T-helper 1 cell (primary cell): ENCODE measurements around the gene NUP188.
"Not testable (repeated sequence)": the region's sequence is repeated elsewhere in the genome, so short reads cannot be mapped to it uniquely, and the experiment has no call there.

ENCODE experiments used
- DNase-seq, 5 donors: peaks; one replicate each; pipeline ENCODE4 v3.0.0-alpha.2; 2012 to 2020

The NUP188 gene

DNA sequence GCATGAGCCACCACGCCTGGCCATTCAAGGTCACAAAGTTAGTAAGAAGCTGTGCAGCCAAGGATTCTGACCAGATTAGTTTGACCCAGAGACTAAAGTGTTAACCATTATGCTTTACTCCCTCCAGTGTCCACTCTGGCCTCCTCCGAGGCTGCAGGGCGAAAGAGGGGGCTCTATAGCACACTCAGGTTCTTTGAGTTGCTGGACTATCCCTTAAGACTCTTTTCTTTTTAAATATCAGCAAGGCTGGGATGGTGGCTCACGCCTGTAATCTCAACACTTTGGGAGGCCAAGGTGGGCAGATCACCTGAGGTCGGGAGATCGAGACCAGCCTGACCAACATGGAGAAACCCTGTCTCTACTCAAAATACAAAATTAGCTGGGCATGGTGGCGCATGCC is 2.5 kb upstream of the NUP188 start:
- DNase-seq: not testable (repeated sequence)

DNA sequence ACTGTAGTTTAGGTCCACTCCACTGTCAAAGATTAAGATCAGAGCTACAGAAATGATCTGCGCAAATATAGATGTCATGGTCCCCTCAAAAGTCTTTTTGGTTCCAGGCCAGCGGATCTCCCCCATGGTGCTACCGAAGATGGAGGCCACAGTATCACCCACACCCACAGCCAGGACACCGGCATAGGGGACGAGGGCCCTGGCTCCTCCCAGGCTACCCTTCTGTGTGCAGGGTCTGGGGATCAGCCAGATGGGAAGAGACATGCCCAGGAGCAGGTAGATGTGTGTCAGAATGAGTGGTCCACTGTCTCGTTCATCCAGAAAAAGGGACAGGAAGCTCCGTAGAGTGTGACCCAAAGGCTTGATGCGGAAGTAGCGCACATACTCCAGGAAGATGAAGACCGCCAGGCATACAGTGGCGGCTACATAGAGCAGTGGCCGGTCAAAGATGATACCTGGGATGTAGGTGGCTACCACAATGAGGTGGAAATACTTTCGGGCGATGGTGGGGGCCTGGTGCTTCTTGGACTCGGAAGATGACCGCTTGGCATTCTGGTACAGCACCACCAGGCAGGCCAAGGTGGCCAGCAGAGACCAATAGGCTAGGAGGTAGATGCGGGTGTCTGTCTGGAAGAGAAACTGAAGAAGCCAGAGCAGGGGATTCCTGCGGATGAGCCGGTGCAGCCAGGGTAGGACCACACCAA is 1.5 kb upstream of the NUP188 start:
- DNase-seq: no peak

DNA sequence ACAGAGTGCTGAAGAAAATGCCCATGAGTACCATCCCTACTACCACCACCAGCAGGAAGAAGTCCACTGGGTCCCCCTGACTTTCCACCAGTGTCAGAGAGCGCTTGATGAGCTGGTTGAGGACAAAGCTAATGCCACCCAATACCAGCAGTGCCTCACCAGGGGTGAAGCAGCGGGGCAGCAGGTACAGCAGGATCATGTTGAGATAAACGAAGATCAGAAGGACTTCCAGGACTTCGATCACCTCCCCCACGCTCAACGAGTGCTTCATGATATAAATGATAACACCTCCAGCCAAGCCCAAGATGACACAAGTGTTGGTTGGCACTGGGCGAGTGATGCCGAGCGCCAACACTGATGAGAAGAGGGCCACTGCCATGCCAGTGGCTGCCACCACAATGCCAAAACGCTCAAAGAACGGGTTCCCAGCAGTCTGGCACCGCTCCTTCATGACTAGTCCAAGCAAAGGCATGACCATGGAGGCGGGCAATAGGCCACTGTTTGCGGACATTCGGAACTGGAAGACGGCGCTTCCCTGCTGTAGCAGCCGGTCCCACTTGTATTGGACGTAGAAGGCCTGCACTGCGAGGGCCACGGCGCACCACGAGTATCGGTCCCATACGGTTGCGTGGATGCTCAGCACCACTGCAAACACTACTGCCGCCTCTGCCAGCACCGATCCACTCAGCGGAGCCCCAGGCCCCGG is 775 bp upstream of the NUP188 start:
- no peak for DNase-seq

DNA sequence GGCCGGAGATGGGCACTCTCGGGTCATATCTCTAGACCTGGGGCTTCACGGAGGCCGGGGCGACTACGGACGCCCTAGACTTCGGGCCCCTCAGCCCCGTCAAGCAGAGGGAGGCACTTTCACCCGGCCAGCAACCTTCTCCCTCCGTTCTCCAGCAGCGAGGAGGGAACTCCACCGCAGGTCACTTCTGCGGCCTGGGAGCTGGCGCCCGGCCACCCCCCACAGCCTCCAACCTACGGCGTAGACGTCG is 297 bp upstream of the NUP188 start:
- DNase-seq: no peak

DNA sequence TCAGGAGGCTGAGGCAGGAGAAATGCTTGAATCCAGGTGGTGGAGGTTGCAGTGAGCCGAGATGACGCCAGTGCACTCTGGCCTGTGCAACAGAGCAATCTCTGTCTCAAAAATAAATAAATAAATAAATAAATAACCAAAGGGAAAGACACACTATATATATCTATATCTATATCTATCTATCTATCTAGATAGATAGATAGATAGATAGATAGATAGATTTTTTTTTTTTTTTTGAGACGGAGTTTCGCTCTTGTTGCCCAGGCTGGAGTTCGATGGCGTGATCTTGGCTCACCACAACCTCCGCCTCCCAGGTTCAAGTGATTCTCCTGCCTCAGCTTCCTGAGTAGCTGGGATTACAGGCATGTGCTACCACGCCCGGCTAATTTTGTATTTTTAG is 13.9 kb downstream of the NUP188 start:
- DNase-seq: not testable (repeated sequence)

DNA sequence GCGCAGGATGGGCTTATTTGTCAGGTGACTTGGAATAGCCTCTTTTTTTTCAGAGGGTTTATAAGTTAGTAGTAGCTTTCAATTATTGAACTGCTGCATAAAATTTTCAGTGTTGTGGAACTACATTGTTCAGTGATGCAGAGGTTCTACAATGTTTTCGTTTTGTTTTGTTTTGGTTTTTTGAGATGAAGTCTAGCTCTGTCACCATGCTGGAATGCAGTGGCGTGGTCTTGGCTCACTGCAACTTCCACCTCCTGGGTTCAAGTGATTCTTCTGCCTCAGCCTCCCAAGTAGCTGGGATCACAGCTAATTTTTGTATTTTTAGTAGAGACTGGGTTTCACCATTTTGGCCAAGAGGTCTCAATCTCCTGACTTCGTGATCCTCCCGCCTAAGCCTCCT is 22.0 kb downstream of the NUP188 start:
- no peak for DNase-seq

DNA sequence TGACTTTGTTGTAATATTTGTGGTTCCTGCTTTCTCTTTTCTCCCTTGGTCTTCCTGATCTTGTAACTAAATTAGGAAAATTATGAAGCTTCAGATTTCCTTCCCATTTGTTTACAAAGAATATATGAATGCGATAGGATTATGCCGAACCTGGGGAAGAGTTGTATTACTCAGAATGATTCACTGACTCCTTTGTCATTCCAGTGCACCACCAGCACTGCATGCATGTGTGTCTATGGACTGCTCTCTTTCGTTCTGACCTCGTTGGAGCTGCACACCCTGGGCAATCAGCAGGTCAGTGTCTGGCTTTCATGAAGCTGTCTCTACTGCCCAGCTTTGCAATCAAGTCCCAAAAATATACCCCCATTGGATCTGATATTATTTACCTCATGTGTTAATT is 25.5 kb downstream of the NUP188 start:
- DNase-seq: no peak

DNA sequence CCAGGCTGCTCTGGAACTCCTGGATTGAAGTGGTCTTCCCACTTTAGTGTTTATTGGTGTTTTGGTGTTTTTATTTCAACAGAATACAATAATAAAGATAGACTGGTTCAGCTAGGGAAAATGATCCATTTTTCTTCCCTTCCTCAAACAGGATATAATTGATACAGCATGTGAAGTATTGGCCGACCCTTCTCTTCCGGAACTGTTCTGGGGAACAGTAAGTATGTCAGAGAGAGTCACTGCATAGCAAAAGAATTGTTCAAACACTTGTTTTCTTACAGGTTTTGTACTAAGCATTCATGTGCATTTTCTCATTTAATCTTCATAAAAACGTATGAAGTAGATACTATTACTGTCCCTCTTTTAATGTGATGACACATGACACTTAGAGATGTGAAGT is 31.6 kb downstream of the NUP188 start:
- DNase-seq: no peak

DNA sequence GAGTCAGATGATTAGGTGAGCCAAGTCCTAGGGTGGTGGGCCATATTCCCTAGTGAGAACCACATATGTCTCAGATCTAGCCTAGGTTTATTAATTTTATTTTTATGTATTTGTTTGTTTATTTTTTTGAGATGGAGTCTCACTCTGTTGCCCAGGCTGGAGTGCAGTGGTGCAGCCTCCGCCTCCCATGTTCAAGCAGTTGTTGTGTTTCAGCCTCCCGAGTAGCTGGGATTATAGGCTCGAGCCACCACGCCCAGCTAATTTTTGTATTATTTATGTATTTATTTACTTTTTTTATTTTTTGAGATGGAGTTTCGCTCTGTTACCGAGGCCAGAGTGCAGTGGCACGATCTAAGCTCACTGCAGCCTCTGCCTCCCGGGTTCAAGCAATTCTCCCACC is 36.0 kb downstream of the NUP188 start:
- DNase-seq: no peak

DNA sequence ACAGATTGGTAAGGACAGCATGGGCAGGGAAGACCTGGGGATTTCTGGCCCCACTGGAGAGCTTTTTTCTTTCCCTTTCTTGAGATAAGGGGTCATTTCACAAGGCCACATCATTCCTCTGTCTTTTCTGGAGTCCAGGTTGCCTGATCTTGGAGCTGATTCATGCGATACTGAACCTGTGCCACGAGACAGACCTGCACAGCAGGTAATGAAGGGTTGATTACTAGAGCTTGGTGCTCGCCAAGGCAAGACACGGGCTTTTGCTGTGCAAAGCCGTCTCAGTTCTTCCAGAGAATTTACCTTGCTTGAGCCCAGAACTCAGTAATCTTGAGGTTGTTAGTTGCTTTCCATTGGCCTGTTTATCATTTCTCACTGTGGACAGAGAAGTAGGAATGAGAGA is 39.2 kb downstream of the NUP188 start:
- no peak for DNase-seq

DNA sequence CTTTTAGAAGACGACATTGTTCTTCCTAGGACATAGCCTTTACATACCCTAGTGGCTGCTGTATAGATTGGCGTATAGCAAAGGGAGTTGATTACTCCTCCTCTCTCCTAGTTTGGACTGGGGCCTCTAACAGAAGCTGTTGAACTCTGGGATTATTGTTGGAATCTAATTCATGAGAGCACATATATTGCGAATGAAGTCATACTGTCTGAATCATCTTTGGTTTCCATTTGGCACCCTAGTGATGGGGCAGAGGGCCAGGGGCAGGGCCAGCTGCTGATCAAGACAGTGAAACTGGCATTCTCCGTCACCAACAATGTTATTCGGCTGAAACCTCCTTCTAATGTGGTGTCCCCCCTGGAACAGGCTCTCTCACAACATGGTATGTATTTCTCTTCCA is 40.3 kb downstream of the NUP188 start:
- no peak for DNase-seq

DNA sequence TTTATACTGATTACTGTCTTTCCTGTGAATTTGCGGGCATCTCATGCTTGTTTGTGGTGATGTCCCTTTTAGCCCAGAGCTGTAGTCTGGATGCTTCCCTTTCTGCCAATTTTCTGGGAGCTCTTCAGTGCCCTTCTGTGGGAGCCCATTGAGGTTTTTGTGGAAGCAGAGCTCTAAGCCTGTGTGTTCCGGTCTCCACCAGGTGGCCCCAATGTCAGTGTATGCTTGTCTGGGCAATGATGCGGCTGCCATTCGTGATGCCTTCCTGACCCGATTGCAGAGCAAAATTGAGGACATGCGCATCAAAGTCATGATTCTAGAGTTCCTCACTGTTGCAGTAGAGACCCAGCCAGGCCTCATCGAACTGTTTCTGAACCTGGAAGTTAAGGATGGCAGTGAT is 45.5 kb downstream of the NUP188 start:
- DNase-seq: no peak

DNA sequence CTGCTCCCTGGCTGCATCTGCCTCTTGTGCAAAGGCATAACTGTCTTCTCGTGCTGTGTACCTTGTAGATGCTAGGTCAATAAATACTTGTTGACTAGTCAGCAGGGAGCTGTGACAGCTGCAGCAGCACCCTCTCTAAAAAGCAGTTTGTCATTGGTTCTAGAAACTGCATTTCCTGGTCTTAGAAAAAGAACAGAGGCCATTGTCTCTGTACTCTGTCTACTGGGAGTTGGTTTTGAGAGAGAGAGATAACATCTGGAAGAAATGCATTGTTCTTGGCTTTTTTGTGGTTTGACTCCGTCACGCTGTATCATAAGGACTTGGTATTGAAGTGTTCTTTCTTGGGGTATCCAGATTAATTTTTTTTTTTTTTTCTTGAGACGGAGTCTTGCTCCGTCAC is 48.3 kb downstream of the NUP188 start:
- DNase-seq: no peak

DNA sequence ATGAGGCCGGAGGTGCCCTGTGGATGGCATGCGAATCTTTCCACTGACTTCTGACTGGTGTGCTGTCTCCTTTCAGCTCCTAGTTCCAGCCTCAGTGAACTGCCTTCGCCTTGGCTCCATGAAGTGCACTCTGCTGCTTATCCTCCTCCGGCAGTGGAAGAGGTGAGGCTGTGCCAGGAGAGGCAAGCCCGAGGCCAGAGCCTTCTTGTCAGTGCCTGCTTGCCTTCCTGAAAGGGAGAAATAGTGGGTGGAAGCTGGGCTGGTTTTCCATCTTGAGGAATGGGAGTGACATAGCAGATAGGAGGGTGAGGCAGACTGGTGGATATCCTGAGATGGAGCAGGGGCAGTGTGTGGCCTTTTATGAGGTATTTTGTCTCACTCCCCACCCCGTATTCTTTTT is 51.0 kb downstream of the NUP188 start:
- no peak for DNase-seq

DNA sequence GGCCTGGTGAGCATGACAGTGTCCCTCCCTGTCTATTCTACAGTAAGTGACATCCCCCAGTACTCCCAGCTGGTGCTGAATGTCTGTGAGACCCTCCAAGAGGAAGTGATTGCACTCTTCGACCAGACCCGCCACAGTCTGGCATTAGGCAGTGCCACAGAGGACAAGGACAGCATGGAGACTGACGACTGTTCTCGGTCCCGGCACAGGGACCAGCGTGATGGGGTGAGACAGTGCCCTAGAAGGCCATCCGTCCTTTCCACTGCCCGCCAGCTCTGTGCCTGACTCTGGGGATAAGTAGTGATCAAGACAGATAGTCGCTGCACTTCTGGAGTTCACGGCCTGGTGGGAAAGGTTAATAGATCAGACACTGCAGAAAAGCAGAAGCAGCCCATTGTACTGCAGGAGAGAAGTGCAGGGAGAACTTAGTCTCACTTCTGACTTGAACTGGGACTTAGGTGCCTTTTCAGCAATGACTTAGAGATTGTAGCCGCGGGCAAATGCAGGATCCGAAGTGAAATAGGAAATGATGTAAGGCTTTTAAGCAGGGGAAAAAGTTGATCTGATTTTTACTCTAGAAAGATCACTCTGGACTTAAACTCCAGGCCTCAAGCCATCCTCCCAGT is 52.2 kb downstream of the NUP188 start:
- no peak for DNase-seq

DNA sequence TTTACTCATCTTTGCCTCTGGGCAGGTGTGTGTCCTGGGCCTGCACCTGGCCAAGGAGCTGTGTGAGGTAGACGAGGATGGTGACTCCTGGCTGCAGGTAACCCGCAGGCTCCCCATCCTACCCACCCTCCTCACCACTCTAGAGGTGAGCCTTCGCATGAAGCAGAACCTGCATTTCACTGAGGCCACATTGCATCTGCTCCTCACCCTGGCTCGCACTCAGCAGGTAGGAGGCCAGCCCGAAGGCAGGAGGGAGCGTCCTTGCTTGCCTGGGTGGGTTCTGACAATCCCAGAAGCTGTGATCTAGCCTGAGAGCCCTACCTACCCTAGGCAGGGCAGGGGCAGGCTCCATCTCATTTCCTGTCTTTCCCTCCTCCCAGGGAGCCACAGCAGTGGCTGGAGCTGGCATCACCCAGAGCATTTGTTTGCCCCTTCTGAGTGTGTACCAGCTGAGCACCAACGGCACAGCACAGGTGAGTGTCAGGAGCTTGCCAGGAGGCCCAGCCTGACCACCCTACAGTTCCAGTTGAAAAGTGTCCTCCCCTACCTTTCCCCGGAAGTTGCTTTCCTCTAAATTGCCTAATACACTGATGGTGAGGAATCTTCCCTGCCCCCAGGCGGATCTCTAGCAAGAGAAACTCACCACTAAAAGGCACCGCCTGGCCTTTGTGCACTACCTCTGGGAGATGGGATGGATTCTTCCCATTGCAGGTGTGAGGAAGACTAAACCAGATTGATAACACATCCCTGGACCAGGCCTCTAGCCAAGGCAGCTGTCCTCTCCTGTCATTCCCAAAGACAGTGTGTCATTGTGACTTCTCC is 54.2 kb downstream of the NUP188 start:
- DNase-seq: no peak

DNA sequence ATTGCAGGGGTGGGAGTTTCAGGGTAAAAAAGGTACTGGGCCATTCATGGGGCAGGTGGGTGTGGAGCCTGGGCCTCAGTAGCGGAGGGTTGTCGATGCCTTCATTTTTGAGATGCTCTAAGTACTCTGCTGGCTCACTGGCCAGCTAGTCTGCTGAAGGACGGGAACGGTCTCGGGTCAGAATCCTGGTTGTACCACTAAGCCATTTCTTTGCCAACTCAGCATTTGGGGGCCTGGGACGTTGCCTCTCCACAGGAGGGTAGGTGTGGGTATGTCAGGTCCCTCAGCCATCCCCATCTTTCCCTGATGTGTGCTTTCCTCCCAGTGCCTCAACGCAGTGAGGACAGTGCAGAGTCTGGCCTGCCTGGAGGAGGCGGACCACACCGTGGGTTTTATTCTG is 55.5 kb downstream of the NUP188 start:
- DNase-seq: no peak

DNA sequence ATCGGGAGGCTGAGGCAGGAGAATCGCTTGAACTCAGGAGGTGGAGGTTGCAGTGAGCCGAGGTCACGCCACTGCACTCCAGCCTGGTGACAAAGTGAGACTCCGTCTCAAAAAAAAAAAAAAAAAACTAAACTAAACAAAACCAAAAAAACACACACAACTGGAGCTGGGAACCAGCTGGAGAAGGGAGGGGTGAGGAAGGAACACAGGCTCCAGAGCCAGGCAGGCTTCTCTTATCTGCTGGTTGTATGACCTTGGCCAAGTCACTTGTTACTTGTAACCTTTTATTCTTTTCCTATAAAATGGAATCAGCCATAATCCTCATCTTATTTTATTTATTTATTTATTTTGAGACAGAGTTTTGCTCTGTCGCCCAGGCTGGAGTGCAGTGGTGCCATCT is 56.7 kb downstream of the NUP188 start:
- not testable (repeated sequence) for DNase-seq

DNA sequence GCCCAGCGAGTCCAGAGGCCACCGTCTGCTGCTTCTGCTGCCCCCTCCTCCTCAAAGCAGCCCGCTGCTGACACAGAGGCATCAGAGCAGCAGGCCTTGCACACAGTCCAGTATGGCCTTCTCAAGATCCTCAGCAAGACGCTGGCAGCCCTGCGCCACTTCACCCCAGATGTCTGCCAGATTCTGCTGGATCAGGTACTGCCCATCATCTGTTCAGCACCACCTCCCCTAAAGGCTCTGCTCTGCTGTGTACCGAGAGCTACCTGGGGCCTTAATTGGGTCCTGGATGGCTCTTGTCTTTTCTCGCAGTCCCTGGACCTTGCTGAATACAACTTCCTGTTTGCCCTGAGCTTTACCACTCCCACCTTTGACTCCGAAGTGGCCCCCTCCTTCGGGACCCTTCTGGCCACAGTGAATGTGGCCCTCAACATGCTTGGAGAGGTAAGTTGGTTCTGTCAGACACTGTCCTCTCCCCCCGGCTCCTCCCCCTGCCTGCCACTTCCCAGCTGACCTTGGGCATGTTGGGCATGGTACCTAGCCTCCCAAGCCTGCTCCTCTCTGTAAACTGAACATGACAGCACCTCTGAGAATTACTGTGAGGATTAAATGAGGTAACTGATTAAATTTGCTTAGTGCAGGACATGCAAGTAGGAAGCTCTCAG is 58.0 kb downstream of the NUP188 start:
- DNase-seq: no peak

DNA sequence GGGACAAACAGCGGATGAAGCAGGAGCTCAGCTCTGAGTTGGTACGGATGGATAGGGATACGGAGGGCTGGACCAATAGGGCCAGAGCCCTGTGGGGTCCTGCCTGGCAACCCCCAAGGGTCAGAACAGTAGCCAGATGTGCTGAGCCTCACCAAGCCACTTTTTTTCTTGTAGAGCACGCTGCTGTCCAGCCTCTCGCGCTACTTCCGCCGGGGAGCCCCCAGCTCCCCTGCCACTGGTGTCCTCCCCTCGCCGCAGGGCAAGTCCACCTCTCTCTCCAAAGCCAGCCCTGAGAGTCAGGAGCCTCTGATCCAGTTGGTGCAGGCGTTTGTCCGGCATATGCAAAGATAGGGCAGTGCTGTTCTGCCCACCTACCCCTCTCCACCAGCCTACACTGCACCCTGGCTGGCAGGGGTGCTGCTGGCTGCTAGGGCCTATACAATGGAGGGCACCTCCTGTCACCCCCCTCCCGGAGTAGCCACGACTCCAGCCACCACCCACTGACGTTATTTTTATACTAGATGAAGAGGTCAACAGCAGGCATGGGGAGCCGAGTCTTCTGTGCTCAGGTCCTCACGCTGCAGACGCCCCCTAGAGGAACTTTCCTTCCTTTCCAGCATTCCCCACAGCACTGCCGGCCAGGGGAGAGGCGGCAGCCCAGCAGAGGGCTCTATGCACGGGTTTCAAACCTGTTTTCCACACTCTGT is 59.0 kb downstream of the NUP188 start:
- peak in 3 of 5 donors; percentile 19 to 43 (median 25) for DNase-seq

DNA sequence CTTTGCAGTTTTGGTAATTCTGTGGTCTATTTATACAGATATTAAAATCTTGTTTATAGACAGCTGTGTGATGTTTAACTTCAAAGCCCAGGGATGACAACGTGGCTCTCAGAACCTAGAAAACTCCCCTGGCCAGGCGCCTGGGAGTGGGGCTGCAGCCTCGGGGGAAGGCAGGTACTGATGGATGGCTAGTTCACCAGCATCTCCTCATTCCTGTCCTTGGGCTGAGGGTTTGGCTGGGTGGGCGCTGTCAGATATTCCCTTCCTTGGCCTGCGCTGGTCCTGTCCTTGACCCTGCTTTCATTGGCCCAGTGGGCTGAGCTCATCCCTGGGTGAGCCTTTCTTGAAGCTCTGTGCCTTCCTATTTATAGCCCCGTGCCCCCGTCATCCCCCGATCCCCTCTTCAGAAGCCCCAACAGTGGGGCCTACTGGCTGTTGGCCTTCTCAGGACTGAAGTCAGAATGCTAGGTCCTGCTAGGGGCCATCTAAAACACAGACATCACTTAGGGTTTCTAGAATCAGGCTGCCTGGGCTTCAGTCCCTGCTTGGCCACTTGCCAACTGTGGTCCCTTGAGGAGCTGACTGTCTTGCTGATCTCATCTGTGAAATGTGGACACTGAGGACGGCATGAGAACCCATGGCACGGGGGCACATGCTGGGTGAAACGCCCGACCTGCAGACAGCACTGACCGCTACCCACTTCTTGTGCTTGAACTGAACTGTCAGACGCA is 59.7 kb downstream of the NUP188 start:
- no peak for DNase-seq
